NCI-H1048 (cell line): ENCODE results near the gene EIF2S1.
"Not testable (repeated sequence)": the region's sequence is repeated elsewhere in the genome, so short reads cannot be mapped to it uniquely, and the experiment has no call there.

Source experiments
- DNase-seq: peaks from one replicate; lab custom pipeline; 2025; lab: John Stamatoyannopoulos, UW

EIF2S1 gene

DNA sequence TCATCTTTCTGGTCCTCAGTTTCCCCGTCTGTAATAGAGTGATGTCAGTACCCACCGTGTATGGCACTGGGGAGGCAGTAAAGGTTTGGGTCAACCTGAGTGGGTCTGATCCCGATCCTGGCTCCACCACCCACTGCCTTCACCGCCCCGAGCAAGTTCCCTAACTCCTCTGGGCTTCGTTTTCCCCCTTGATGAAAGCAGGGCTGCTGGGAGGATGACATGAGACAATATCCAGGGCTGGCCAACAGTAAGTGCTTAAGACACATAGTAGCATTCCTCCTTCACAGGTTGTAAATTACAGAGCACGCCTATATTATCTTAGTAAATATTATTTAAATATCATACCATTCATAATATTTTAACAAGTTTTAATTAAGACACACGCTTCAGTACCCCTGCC lies 51.2 kb downstream of the EIF2S1 start:
- no peak for DNase-seq

DNA sequence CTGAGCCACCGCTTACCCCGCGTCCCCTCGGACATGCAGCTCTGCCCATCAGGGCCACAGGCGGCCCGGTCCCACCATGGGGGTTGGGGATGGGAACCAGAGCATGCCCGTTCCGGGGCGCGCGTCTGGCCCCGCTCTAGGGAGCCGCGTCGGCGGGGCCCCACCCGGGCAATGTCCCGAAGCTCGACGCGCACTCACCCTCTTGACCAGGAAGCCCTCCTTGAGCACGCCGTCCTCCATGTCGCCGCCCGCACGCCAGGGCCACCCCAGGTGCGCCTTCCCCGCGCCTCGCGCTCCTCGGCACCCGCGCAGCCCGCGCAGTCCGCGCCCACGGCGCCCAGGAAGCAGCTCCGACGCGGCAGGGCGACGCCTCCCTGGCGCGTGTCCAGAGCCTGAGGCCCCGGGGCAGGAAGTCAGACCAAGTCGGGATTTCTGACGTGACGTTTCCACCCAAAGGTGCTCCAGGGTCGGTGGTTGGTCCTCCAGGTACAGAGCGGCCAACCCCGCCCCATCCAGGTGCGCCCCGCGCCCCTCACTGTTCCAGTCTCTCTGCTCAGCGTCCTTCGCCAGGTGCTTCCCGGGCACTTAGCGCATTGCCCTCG lies 51.8 kb downstream of the EIF2S1 start, which contains the start of gene PLEK2:
TSS of gene PLEK2 (minus strand) at position 346 of the 602 bp plus-strand sequence. CDS start at position 240, 106 bp downstream.
- DNase-seq = peak; percentile 43

DNA sequence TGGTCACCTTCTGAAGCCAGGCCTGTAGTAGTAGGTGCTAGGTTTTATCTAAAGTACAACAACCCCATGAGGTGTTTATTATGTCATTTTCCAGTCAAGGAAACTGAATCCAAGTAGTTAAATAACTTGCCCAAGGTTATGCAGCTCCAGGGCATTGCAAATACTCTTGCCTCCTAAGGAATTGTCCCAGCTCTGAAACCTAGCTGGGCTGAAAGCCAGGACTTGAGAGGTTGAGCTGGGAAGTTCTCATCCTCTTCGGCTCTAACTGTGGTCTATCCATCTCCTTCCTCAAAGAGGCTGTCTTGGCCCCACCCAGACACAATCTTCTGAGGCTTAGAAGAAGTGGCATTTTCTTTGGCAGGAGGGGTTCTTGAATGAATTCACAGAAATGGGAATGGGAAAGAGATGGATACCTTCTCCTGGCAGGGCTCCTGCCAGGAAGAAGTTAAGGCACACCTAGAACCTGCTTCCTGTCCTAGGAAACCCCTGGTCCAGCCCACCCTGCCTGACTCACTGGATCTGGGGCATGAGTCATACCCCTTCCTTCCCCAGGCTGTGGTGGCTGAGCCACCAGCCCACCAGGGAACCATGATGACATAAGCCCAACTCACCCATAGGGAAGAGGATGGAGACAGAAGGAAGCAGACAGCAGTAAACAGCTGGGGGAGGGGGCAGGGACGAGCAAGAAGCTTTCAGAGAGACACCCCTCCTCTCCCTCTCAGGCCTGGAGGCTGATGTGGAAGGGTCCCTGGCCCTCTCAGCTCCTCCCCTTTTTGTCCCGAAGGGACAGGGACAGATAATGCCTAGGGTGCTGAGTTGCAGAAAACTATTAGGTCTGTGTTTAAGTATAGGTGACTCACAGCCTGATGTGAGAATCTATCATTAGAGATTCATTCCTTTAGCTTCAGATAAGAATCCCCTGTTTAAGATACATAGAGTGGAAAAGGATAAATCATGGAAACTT lies 54.0 kb downstream of the EIF2S1 start:
- DNase-seq = no peak

DNA sequence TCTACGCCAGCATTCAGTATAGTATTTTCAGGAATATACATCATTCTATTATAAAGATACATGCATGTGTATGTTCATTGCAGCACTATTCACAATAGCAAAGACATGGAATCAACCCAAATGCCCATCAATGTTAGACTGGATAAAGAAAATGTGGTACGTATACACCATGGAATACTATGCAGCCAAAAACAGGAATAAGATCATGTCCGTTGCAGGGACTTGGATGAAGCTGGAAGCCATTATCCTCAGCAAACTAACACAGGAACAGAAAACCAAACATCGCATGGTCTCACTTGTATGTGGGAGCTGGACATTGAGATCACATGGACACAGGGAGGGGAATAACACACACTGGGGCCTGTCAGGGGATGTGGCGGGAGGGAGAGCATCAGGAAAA lies 55.5 kb downstream of the EIF2S1 start:
- DNase-seq = not testable (repeated sequence)

DNA sequence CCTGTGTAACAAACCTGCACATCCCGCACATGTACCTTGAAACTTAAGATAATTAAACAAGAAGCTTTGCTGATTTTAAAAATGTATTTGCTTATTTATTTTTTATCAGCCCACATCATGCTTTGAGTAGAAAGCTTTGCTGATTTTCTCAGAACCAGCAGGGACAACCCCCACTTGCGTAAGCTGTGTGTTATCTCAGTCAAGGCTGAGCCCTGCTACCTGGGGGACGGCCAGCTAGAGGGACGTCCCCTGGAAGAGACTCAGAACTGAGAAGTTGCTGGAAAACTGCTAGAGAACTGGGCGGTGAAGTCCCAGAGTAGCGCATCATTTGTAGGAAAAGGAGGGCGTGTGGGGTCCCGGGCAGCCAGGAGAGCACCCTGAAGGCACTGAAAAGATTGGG lies 56.0 kb downstream of the EIF2S1 start:
- no peak for DNase-seq

DNA sequence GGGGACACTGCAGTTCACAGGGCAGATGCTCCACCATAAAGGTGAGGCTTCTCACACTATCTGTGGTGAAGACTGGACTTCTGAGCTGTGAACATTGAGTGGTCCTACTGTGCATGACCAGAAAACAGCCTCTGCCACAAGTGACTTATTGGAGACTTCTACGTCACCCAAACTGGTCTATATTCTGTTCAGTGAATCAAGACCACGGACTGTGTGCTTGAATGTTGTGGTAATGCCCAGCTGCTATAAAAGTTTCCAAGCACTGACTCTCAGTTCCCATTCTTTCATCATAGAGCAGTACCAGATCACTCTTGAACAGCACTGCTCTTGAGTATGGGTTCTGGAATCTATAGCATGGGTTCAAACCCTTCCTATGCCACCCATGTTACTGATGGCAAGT lies 56.7 kb downstream of the EIF2S1 start:
- DNase-seq = no peak

DNA sequence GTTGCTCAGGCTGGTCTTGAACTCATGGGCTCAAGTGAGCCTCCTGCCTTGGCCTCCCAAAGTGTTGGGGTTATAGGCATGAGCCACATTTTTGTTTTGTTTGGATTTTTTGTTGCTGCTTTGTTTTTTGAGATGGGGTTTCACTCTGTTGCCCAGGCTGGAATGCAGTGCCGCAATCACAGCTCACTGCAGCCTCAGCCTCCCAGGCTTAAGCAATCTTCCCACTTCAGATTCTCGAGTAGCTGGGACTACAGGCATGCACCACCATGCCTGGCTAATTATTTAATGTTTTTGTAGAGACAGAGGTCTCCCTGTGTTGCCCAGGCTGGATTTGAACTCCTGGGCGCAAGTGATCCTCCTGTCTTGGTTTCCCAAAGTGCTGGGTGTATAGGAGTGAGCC lies 57.5 kb downstream of the EIF2S1 start:
- DNase-seq = no peak

DNA sequence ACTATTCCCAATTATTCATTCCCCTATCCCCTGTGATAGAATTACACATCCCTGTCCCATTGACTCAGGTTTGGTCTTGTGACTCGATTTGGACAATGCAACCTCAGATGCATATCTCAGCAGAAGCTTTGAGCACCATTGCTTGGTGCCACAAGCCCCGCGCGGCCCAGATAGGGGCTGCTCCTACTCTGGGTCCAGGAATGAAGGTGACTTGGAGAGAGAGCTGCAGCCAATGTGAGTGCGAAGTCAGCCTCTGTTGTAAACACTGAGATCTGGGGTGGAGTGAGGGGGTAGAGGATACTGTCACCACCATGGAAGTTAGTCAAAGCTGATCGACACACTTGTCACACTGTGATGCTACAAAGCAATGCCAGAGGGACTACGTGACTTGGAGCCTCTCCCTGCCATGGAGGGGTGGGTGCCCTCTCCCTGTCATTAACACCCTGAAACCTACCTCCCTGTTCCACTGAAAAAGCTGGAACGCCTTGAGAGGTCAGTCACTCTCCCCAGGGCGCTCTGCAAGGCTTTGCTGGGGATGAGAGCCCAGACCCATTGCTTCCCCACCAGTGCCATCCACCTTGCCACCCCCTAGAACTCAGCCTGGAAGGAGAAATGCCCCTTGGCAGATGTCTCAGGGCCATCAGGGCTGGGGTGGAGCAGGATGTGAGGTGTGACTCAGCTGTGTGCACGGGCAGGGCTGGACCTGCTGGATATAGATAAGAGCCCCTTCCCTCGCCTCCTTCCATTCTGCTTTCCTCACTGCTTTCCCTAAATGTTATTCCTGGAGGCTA lies 58.5 kb downstream of the EIF2S1 start:
- DNase-seq = no peak

DNA sequence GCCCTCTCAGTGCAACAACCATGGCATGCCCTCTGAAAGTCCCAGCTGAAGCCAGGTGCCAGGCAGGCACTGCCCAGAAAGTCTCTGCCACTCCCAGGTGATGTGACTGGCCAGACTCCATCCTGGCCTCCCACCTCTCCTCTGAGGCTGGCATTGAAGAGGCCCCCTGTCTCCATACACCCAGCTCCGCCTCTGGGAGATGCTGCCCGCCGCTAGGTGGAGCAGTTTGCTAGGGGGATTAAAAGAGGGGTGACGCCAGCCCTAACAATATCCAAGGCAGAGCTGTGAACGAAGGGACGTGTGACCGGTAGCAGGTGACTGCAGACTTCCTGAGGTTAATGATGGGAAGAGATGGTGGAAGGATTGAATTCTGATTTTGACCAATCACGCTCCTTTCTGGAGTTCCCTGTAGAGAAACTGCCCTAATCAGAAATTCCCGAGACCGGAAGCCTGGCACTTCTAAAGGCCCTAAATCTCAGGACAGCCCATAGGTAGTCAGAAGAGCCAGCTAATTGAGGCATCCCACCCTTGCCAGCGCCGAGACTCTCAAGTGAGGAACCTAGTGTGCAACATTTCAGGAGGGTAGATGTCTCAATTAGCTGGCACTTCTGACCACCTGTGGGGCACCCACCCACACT lies 60.1 kb downstream of the EIF2S1 start:
- DNase-seq = peak; percentile 19

DNA sequence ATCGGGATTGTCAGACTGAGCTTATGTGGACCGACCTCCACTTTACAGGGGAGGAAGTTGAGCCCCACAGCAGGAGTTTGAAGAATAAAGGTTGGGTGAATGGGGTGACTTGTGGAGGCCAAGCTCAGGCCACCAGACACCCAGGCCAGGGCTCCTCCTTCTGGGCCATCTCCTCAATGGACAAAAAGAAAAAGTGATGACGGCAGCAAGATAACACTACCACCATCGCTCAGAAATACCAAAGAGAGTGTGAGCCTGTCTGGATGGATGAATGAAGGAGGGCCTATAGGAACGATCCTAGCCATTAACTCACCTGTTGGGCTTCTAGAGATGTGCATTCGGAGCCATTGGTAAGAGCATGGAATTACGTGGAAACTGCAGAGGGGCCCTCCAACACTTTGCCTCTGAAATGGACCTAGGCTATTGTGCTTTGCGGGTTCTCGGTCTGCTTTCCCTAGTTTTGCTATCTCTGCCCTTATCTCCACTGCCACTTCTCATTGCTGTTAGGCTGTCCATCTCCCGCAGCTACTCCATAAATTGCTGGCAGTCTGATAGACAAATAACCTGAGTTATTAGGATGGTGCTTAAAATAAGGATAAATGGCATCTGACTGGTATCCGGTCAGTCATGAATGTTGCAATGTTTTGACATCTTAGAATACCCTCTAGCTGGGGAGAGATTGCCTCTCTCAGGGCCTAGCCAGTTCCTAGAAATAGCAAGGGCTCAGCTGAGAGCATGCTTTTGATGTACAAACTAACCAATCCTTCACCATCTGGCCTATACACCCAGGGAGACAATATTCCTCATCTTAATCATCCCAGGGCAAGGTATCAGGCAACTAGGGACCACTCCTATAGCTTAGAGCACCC lies 61.5 kb downstream of the EIF2S1 start:
- DNase-seq = no peak

DNA sequence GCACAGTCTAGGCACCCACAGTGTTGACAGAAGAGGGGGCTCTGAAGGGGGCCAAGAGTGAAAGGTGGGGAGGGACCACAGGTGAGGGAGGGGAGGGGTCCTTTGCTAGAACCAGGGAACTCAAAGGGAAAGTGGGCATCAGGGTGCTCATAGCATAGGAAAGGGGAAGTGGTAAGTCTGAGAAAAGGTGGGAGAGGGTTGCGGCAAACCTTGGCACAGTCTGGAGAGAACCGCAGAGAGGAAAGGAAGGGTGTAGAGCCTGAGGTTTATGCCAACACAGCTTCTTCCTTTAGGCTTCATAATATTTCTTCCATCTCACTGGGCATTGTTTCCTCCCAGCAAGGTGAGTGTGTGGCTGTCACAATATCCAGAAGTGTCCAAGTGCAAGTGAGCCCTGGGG lies 63.3 kb downstream of the EIF2S1 start:
- DNase-seq = no peak

DNA sequence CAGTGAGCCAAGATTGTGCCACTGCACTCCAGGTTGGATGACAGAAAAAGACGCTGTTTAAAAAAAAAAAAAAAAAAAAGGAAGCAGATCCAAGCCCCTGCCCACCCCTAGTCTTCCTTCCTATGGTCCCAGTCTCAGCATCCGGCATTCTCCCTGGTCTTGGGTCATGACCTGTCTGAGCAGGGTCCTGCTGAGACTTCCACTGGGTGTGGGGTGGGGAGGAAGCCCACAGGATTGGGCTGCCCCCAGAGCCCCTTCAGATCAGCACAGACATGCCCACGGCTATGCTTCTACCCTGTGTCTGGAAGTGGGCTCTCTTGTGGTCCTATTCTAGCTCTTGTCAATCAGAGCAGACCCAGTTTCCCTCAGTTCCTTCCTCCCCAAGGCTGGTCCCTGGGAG lies 64.4 kb downstream of the EIF2S1 start:
- no peak for DNase-seq

DNA sequence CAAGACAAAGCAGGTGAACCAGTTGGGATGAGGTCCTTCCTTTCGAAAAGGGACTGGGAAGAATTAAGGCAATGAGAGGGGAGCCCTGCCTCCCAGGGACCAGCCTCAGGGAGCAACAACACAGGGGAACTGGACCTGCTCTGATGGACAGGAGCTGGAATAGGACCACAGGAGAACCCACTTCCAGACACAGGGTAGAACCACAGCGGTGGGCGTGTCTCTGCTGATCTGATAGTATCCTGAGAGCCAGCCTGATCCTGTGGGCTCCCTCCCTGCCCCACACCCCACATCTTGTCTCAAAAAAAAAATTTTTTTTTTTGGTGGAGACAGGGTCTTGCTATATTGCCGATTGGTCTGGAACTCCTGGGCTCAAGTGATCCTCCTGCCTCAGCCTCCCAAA lies 65.5 kb downstream of the EIF2S1 start:
- no peak for DNase-seq

DNA sequence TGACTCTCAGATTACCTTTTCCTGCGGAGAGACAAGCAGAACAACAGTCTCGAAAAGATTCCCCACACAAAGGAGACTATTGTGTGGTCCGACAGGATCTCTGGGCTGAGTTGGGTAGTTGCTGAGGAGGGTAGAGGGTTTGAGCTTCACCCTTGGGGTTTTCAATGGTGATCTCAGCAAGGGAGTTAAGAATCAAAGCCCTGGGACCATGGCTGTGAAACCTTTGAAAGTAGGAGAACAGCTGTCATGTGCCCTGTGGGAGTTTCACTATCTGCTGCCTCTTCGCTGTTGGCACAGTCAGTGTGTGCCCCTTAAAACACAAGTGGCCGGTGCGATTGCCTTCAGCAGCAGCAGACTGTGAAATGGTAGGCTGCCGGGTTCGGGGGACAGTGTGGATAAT lies 66.0 kb downstream of the EIF2S1 start:
- no peak for DNase-seq

DNA sequence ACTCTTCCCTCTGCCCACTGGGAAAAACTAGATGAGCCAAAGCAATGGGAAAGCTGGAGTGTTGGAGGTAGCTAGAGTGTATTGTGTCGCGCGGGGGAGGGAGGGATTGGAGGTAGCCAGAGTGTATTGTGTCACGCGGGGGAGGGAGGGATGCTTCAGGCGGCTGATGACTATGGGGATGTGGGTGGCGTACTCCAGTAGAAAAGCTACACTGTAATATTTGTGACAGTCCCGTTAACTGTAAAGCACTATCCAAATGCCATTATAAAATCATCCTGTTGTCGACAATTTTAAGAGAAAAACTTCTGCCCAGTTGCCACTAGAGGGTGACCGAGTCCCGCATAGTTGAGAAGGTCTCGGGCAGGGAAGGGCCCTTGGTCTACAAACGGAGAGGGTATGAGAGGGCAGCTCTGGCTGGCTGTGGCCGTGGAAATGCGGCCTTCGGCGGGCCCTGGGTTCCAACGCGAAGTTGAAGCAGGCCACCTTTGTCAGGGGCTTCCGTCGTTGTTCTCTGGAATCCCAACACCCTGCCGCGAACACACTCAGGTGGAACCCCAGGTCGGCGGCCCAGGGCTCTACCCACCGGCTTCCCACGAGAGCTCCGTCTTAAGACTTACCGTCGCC lies 67.0 kb downstream of the EIF2S1 start:
- peak; percentile 2 for DNase-seq

DNA sequence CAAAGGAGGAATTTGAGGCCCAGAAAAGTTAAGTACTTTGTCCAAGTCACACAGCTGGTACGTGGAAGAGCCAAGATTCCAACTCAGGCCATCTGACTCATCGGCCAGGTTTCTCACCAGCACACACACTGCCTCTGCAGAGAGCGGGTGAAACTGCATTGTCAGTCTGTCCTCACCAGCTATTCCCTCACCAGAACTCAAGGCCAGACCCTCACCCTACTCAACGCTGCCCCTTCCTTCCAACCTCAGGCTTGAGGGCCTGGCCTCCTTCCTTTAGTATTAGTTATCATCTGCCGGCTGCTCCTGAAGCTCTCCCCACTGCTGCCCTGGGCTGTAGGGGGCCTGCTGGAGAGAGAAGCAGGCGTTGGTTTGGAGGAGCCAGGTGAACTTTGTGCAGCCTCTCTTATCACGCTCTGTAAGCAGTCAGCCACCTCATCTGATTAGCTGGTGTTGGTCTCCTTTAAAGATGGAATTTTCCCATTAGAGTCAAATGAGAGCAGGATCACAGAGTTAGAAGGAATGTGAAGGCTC lies 68.4 kb downstream of the EIF2S1 start:
- no peak for DNase-seq

DNA sequence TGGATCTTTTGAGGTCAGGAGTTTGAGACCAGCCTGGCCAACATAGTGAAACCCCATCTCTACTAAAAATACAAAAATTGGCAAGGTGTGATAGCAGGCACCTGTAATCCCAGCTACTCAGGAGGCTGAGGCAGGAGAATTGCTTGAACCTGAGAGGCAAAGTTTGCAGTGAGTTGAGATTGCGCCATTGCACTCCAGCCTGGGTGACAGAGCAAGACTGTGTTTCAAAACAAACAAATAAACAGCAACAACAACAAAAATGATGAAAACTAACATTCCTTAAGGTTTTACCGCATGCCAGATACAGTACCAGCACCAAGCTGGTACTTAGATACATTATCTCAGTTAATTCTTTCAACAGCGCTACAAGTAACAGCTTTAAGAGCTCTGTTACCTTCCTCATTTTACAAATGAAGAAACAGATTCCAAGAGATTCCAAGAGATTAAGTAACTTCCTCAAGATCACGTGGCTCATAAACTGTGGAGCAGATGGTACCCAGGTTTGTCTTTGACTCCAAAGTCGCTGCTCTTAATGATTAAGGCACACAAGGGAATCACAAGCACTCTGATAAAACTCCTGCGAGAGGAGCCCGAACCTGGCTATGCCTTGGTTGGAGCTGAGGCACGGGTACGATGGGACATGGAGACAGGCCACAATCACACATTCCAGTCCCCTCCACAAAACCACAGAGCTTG lies 69.5 kb downstream of the EIF2S1 start:
- no peak for DNase-seq

DNA sequence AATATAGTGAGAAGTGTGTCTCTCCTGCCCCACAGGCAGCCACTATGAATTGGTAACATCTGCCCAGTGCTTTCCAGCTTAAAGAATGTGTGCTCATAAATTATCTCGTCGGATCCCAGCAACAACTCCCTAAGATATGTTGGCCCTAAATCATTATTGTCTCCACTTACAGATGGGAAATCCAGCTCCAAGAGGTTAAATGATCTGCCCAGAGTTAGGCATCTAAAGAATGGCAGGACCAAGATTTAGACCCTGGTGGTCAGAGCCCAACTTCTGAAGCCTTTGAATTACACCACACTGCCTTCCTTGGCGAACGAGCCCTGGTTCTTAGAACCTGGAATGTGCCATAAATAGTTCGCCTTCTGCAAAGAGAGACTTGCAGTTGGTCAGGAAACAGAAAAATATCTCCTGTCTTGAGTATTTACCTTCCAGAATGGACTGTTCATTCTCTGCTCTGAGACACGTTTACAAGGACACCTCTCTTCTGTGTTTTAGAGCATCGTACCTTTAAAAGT lies 72.0 kb downstream of the EIF2S1 start:
- no peak for DNase-seq

DNA sequence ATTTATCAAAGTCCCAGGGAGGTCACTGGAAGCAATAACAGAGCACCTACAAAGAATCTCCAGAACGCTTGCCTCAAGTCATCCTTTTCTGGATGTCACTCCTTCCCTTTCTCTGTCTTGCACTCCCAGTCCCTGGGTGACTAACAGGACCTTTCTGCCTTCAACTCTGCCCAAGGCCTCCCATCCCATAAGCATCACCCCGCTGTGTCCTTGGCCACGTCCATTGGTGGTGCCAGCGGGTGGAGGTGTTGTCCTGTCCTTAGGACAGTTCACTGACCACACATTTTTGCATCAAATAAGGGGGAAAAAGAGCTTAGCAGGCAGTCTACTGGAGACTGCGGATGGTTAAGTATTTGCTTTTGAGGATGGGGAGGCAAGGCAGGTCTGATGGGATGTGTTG lies 75.5 kb downstream of the EIF2S1 start:
- DNase-seq = no peak
